Measurements from ENCODE around the gene PSMA7.

DNA sequence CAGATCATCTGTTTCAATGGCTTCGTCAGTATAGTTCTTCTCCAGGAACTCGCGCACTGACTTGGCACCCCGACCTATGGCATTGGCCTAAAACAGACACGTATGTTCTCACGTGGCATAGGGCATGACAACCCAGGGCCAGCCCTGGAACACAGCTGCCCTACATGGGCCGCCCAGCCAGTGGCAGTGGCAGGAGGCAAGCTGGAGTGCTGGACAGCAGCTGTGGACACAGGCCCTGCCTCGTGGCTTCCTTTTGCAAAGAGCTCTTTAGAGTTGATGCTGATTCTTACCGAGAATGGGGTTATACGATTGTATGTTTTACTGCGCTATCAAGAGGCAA, 5.0 kb downstream of the PSMA7 start:
- no peak for TF ChIP-seq POLR2AphosphoS5 (IDR thresholded peaks at IDR 0.05)
- no peak for TF ChIP-seq POLR2A (IDR thresholded peaks at IDR 0.05)

All from stomach (tissue), 4 donors.